ENCODE data around the gene LRRC2.

- TF ChIP-seq STAT6 (CRISPR knock-in tag; IDR thresholded peaks at IDR 0.05) (no peak), CTCF (IDR thresholded peaks at IDR 0.05 in 2 of 3, conservative IDR thresholded peaks at IDR 0.05 in 1 of 3; ENCODE audit: insufficient read depth in 2 of 3, low read depth in 1 of 3, low read length in 3 of 3) (no peak), FOS (IDR thresholded peaks at IDR 0.05; ENCODE audit: extremely low read depth, insufficient read length) (no peak), CBFA2T3 (IDR thresholded peaks at IDR 0.05) (no peak), ZNF274 (IDR thresholded peaks at IDR 0.05; ENCODE audit: borderline replicate concordance, low read depth, low read length) (no peak), EZH2 (IDR thresholded peaks at IDR 0.05; ENCODE audit: borderline replicate concordance, low read depth, low read length) (no peak), L3MBTL2 (IDR thresholded peaks at IDR 0.05) (no peak)
Observed at GRCh38 chr3:46489875-46490274, 76.2 kb downstream of the LRRC2 start.
